Esophagus muscularis mucosa (tissue), 4 donors: Measurements from ENCODE around the gene STOML2. TPM values are rescaled to one million over a fixed set of nuclear protein-coding genes. Genes with fewer than 3 reads are reported as not detected.

Source experiments
- DNase-seq: peaks from one replicate; pipeline ENCODE4 v3.0.0-alpha.2; 2017; ENCODE audit errors: extremely low spot score
- H3K27ac ChIP-seq, 4 donors: fragments of 200-600 bp; sonication (generic); replicated peaks in 1 of 4; 1 replicate in 3 of 4; 2 replicates in 1 of 4; pipeline ENCODE4 v1.5.1; 2016 to 2019; ENCODE audit warnings: mild to moderate bottlenecking in 1 of 4
- H3K27me3 ChIP-seq, 4 donors: fragments of 200-600 bp; sonication (generic); one replicate each; pipeline versions ENCODE4 v1.5.1 to v1.6.0; 2016 to 2019
- H3K36me3 ChIP-seq, 4 donors: fragments of 200-600 bp; sonication (generic); one replicate each; pipeline ENCODE4 v1.5.1; 2016 to 2019
- H3K4me1 ChIP-seq, 4 donors: fragments of 200-600 bp; sonication (generic); one replicate each; pipeline ENCODE4 v1.5.1; 2016 to 2019
- H3K4me3 ChIP-seq, 4 donors: fragments of 200-600 bp; sonication (generic); 1 replicate in 2 of 4; 2 replicates in 2 of 4; pipeline ENCODE4 v1.5.1; 2016 to 2019; ENCODE audit warnings: mild to moderate bottlenecking in 4 of 4, moderate library complexity in 1 of 4
- H3K9me3 ChIP-seq, 4 donors: fragments of 200-600 bp; sonication (generic); 1 replicate in 3 of 4; 2 replicates in 1 of 4; pipeline ENCODE4 v1.5.1; 2016 to 2019
- EP300 ChIP-seq: sonication (generic); formaldehyde crosslinking; IDR thresholded peaks from one replicate; pipeline ENCODE4 v1.6.1; 2017; ENCODE audit warnings: antibody characterized with exemption
- POLR2A ChIP-seq: fragments of 450-650 bp; IDR thresholded peaks from one replicate; pipeline ENCODE4 v1.6.1; 2017; ENCODE audit warnings: antibody characterized with exemption, moderate library complexity, mild to moderate bottlenecking, low read depth
- POLR2AphosphoS5 ChIP-seq, 2 donors: sonication (generic); formaldehyde crosslinking; IDR thresholded peaks; one replicate each; pipeline ENCODE4 v1.6.1; 2017; ENCODE audit warnings: antibody characterized with exemption in 2 of 2
- WGBS: methylation state at CpG from one replicate; pipeline ENCODE4 v1.1.5; 2018; 5-methylcytosine and 5-hydroxymethylcytosine counted together
- intact Hi-C: fragments of 100-400 bp; cut with DNase I; formaldehyde crosslinking; loops from one replicate; pipeline ENCODE4 v1.15.1; 2023
- total RNA-seq, 4 donors: library from RNA; depleted of rRNA; stranded (reverse); fragments of >200 nt; gene quantifications; one replicate each; pipeline versions ENCODE4 v1.1.0 to v1.2.1, GENCODE V29; 2016
- TF ChIP-seq, protein P1 (sequence below), 3 experiments: fragments of 200-600 bp in 2 of 3; fragments of 450-650 bp in 1 of 3; sonication (generic) in 2 of 3; IDR thresholded peaks; one replicate each; pipeline ENCODE4 v1.5.1; 2017 to 2019; ENCODE audit warnings: antibody characterized with exemption in 3 of 3, mild to moderate bottlenecking in 2 of 3, moderate library complexity in 1 of 3

The STOML2 gene
- total RNA-seq, 4 donors from 2014 or later = 108 to 130 (median 123) TPM

DNA sequence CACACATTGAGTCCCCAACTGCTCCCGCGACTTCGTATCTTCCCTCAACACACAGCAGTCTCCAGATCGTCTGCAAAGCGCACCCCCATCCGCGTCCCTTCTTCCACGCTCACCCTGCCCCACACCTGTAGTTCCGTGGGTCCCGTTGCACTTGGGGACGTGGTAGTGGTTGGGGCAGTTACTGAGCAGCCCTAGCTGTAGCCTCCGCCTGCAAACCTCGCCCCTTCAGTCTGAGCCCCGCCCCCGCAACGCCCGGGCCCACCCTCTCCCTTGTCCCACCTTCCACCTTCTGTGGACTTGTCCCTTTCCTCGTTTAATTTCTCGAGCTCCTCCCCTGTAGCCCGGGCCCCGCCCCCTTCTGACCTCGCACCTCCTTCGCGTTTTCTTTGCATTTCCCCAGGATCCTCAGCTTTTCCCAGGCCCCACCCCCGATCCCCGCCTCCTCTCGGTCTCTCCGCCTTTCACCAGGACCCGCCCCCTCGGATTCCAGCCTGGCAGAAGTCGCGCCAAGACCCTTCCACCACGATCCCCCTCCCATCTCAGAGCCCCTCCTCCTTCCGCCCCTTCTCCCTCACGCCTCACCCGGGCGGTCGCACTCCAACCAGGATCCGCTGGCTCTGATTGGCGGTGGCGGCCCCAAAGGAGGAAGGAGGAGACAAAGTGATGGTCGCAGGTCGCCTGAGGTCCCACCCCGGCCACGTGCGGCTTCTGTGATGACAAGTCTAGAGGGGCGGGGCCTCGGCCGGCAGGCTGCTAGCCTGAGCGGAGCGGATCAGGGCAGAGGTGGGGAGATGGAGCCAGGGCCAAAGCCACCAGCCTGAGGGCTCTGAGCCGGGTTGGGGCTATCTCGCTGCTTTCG, 13.0 kb upstream of the STOML2 start, which contains the start of gene ATOSB:
ATOSB (minus strand) TSS at position 183 of the 859 bp plus-strand sequence. CDS start 7,588 bp downstream, outside the sequence.
- intact Hi-C loops = loop anchor here (1.0 to 10.0 kb wide), 4 partner anchors 46 to 436 kb away; partner anchors contain the start of gene UNC13B
- no peaks in the 10 kb centered on the region for H3K9me3 ChIP-seq
- WGBS = under 1% methylated on average over 51 of the region's 54 CpGs
- H3K36me3 ChIP-seq = no peaks in the 10 kb centered on the region
- TF ChIP-seq EP300 = no peak
- peak; percentile 59 to 73 for TF ChIP-seq POLR2AphosphoS5 (IDR thresholded peaks at IDR 0.05)
- TF ChIP-seq, protein P1, sequence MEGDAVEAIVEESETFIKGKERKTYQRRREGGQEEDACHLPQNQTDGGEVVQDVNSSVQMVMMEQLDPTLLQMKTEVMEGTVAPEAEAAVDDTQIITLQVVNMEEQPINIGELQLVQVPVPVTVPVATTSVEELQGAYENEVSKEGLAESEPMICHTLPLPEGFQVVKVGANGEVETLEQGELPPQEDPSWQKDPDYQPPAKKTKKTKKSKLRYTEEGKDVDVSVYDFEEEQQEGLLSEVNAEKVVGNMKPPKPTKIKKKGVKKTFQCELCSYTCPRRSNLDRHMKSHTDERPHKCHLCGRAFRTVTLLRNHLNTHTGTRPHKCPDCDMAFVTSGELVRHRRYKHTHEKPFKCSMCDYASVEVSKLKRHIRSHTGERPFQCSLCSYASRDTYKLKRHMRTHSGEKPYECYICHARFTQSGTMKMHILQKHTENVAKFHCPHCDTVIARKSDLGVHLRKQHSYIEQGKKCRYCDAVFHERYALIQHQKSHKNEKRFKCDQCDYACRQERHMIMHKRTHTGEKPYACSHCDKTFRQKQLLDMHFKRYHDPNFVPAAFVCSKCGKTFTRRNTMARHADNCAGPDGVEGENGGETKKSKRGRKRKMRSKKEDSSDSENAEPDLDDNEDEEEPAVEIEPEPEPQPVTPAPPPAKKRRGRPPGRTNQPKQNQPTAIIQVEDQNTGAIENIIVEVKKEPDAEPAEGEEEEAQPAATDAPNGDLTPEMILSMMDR (IDR thresholded peaks at IDR 0.05) = no peak
- TF ChIP-seq POLR2A = peak; percentile 30
- H3K4me1 ChIP-seq = peaks cover 48 to 58% (median 56%) of the 10 kb centered on the region in 4 donors
- peak within 1 kb of the TSS; percentile 83 to 93 (median 89) for H3K27ac ChIP-seq
- H3K4me3 ChIP-seq = peak within 1 kb of the TSS; percentile 60 to 75 (median 62)
- H3K27me3 ChIP-seq = no peaks in the 10 kb centered on the region
- DNase-seq = peak; percentile 99

DNA sequence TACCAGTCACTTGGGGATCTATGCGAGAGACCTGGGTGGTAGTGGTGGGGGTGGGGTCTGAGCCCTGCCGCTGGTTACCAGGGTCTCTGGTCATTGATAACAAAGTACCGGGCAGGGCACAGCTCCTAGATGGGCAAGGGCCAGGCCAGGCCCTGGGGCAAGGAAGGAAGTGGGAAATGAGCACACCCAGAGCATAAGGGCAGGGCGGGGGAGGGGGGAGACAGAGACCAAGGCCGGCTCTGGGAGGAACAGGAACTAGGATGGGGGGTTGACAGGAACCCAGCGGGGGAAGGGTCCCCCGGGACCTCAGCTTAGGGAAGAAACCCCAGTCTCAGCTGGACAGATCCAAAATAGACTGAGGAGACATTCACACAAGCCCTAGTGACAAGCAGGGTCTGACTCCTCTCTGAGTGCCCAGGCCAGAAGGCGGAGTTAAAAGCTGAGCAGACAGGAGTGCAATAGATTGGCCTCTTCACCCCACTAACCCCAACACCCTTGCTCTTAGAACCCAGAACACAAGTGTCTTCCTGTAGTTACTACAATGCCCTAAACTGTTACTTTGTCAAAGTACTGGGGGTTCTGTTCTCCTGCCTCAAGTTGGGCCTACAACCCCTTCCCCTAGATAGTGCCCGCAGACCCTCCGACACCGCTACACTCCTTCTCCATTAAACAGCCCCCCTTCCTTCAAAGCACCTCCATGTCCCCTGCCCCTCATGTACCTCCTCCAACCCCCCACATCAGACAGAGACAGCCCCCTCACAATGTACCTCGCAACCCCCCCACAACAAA, 12.1 kb upstream of the STOML2 start:
- Histone ChIP-seq H3K9me3 (no peaks in the 10 kb centered on the region), H3K4me1 (peaks cover 57 to 67% (median 65%) of the 10 kb centered on the region in 4 donors), H3K27ac (peak overlapping the region; percentile 83 to 93 (median 89)), H3K27me3 (no peaks in the 10 kb centered on the region), H3K36me3 (no peaks in the 10 kb centered on the region), H3K4me3 (peak overlapping the region; percentile 60 to 75 (median 62))
- no peak for DNase-seq
- TF ChIP-seq POLR2AphosphoS5 (IDR thresholded peaks at IDR 0.05) (no peak), EP300 (no peak), POLR2A (no peak)
- TF ChIP-seq, protein P1 (IDR thresholded peaks at IDR 0.05) = no peak
- WGBS = 25% methylated on average over 12 of the region's 12 CpGs
- intact Hi-C loops = loop anchor here (5.0 to 10.0 kb wide), 3 partner anchors 47 to 437 kb away; partner anchors contain the start of gene UNC13B

DNA sequence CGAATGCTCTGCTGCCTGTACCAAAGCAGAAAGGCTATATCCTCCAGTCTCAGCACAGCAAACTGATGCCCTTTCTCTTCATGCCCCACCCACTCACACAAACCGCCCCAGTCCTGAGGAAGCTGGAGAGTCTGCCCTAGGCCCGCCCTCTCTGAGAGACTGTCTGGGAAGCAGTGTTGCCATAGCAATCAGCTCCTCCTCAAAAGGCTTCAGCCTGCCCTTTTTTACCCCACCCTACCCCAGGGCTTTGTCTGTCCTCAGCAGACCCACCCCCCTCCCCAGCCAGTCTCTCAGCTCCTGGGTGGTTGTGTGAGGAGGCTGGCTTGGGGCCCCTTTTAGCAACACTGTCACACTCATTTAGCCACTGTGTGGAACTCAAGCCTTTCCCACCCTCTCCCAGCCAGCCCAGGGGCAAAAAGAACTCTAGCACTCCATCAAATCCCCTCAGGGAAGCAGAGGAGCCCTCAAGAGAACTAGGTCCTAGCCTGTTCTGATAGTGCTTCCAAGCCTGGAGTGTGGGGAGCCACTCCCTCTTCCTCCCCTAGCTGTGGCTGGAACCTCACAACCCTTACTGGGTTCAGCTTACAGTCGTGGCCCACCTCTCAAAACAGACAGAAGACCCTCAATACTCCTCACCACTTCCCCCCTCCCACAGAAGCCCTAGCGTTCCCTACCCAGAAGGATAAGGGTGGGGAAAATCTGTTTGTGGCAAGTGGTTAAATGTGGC, 11.3 kb upstream of the STOML2 start:
- WGBS = 4% methylated on average over 5 of the region's 5 CpGs
- Histone ChIP-seq H3K9me3 (no peaks in the 10 kb centered on the region), H3K4me1 (peaks cover 59 to 73% (median 69%) of the 10 kb centered on the region in 4 donors), H3K36me3 (no peaks in the 10 kb centered on the region), H3K27me3 (no peaks in the 10 kb centered on the region), H3K4me3 (peak overlapping the region; percentile 60 to 75 (median 62)), H3K27ac (peak overlapping the region; percentile 83 to 93 (median 89))
- TF ChIP-seq EP300 = no peak
- TF ChIP-seq, protein P1 (IDR thresholded peaks at IDR 0.05) = no peak
- TF ChIP-seq POLR2AphosphoS5 (IDR thresholded peaks at IDR 0.05) = peak; percentile 40 to 62
- intact Hi-C loops = loop anchor here (10.0 kb wide), 1 partner anchor 271 kb away; no protein-coding TSS in a partner anchor
- peak; percentile 95 for DNase-seq

DNA sequence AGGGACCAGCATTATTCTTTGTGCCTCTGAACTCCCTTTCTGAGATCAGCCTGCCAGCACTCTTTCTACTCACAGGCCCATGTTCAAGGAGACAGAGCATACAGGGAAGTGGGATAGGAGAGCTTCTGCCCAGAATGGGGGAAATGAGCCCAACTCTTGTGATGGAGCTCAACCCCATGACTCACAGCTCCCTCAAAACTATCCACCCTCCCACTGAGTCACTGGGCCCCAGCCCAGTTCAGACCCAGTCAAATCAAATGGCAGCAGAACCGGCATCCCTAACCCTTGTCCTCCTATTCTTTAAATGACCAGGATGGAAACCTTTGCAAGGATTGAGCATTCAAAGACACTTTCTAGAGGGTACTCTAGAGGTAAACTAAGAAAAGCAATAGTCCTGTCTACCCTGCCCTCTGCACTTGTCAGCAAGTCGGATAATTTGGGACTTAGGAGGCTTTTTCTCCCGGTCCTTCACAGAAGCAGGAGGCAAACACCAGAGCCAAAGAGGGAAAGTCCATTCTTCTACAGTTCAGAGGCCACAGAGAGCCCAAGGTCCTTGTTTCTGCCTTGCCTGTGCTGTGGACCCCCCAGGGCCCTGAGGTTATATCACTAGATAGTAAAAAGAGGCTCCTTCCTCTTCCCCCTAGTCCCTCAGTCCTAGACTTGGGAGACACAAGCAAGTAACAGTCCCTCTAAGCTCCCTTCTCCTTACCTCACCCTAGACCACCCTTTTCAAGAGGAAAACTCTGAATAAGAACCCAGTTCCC, 9.5 kb upstream of the STOML2 start:
- Histone ChIP-seq H3K27me3 (no peaks in the 10 kb centered on the region), H3K27ac (peak overlapping the region; percentile 89 to 94 (median 91)), H3K9me3 (no peaks in the 10 kb centered on the region), H3K36me3 (peaks cover 11 to 15% (median 13%) of the 10 kb centered on the region in 4 donors), H3K4me1 (peaks cover 59 to 76% (median 69%) of the 10 kb centered on the region in 4 donors), H3K4me3 (peak overlapping the region in 1 of 4 donors; percentile 66)
- no peak for DNase-seq
- WGBS = 55% methylated on average over 3 of the region's 3 CpGs
- TF ChIP-seq, protein P1 (IDR thresholded peaks at IDR 0.05) = no peak
- TF ChIP-seq POLR2AphosphoS5 (IDR thresholded peaks at IDR 0.05) = peak in 1 of 2 donors; percentile 7
- intact Hi-C loops = loop anchor here (10.0 kb wide), 1 partner anchor 272 kb away; no protein-coding TSS in a partner anchor
